KOPT-K1 (cell line): Measurements from ENCODE around the gene RTL1.

ENCODE experiments used
- H3K27ac ChIP-seq: fragments of 200-600 bp; sonication (generic); 2 replicates; pipeline ENCODE4 v1.5.1; 2016; ENCODE audit warnings: antibody characterized with exemption, mild to moderate bottlenecking, low read depth, low read length; ENCODE audit not compliant: poor library complexity, severe bottlenecking
- H3K36me3 ChIP-seq: fragments of 200-600 bp; sonication (generic); 2 replicates; pipeline ENCODE4 v1.5.1; 2017; ENCODE audit warnings: antibody characterized with exemption, mild to moderate bottlenecking, low read length, moderate library complexity; ENCODE audit not compliant: insufficient read depth
- H3K9me3 ChIP-seq: fragments of 200-600 bp; sonication (generic); 2 replicates; pipeline ENCODE4 v1.5.1; 2017; ENCODE audit warnings: antibody characterized with exemption, low read length, mild to moderate bottlenecking; ENCODE audit not compliant: insufficient read depth, poor library complexity, severe bottlenecking

Gene RTL1

DNA sequence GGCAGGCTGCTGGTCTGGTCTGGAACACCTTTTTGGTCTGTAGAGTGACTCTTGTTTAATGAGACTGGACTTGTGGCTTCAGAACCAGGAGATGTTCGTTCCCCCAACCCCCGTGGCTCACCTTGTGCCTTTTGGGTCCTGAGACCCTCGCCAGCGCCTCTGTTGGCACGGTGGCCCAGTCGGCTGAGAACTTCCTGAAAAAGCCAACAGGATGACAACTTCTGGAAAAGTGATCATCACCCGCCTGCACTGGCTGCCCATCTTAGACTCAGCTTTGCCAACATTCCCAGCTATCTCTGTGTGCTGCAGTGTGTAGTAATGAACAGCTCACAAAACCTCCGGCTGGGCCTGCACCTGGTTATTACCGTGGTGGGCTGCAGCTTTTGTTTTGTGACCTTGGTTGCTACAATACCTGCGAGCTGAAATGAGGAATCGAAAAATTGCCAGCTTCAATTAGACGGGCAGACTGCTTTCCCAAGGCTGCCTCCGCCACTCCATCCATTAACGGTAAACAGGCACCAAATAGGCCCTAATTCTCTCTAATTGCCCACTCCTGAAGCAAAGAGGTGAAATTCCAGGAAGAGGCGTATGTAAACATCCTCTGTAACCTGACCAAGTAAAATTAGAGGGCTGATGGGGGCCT lies 61.6 kb downstream of the RTL1 start:
- Histone ChIP-seq H3K27ac (no peak overlapping the region), H3K36me3 (no peaks in the 10 kb centered on the region), H3K9me3 (no peaks in the 10 kb centered on the region)

DNA sequence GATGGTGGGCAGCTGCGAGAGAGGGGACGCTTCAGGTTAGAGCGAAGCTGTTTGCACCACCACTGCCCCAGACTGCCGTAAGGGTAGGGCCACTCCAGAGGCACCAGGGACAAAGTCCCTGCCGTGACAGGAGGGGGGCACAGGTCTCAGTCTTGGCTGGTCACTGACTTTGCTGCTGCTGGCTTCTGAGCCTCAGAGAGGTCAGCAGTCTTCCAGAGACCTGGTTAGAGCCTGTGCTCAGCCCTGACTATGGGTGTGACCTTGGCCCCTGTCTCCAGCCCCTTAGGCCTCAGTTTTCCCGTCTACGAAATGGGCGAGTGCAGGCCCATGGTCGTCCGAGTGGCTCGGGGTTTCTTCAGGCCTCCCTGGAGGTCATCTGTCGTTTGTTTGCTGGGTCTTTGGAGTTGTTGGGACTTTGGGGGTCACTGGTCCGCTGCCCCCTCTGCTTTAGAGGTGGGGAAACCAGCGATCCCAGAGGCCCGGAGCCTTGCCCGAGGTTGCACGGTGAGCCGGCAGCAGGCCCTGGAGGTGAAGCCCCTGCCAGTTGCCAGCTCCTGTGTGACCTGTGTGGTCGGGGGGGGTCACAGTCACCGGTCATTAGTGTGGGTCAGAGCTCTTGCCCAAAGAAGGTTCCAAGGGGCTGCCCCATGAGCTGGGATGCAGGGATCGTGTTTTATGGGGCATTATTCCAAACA lies 62.3 kb downstream of the RTL1 start:
- Histone ChIP-seq H3K27ac (no peak overlapping the region), H3K9me3 (no peaks in the 10 kb centered on the region), H3K36me3 (no peaks in the 10 kb centered on the region)

DNA sequence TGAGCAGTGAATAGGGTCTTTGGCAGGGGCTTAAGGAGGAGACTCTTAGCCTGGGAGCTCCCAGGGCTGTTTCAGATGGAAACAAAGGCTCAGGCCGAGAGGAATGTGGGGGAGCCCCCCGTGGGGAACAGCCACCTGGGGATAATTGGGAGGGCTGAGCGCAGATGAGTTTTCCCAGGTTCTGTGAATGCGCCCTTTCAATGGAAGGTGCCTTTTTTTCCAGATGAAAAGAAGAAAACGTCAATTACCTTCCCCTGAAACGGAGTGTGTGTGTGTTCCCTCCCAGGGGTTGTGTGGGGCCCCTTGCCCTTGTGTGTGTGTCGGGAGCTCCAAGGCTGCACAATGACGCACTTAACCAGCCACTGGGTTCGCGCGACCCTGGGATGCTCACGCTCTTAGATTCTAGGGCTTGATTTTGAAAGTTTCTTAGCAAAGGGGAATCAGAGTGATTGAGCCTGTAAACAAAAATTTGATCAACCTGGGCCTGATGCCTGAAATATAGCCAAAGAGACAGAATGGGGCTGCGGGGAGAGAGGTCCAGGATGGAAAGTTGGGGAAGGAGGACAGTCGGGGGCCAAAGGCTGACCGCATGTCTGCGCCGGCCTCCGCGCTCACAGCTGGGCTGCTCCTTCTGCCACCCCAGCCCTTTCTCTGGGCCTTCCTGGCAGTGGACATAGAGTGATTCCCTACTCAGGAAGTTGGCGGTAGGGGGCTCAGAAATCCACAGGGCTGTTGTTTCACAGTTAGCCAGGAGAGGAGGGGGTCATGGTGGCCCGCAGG lies 63.0 kb downstream of the RTL1 start:
- Histone ChIP-seq H3K9me3 (no peaks in the 10 kb centered on the region), H3K36me3 (no peaks in the 10 kb centered on the region), H3K27ac (no peak overlapping the region)

DNA sequence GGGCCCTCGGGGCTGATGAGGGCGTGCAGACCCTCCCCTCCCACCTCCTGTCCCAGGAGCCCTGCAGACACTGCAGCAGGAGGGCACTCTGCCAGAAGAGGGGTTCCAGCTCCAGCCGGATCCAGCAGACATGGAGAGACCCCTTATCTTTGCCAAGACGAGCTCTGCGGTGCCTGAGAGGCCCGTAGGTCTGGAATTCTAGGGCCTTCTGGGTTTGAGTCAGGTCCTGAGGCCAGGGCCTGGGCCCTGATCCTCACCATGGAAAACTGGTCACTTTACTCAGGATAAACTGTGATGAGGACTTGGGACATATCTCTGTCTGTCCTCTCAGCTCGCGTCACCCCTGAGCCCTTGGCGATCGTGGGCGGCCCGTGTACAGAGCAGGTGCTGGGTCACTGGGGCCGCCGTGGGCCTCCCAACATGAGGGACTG lies 63.8 kb downstream of the RTL1 start:
- no peak overlapping the region for H3K27ac ChIP-seq

DNA sequence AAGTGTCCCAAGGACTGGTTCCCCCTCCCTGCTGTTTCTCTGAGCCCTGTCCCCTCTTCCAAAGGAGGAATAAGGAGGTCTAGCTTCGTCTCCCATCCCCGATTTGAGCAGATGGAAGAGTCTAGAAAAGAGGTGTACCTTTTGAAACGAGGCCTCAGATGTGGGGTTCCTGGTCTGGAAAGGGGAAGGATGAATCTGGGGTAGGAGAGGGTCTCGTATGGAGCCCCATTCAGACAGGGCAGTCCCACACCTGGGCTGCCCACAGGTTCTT lies 64.3 kb downstream of the RTL1 start:
- H3K9me3 ChIP-seq = no peaks in the 10 kb centered on the region
- no peaks in the 10 kb centered on the region for H3K36me3 ChIP-seq
- no peak overlapping the region for H3K27ac ChIP-seq

More for the DNA sequence above, 63.8 kb downstream of the RTL1 start:
- Histone ChIP-seq H3K36me3 (no peaks in the 10 kb centered on the region), H3K9me3 (no peaks in the 10 kb centered on the region)

DNA sequence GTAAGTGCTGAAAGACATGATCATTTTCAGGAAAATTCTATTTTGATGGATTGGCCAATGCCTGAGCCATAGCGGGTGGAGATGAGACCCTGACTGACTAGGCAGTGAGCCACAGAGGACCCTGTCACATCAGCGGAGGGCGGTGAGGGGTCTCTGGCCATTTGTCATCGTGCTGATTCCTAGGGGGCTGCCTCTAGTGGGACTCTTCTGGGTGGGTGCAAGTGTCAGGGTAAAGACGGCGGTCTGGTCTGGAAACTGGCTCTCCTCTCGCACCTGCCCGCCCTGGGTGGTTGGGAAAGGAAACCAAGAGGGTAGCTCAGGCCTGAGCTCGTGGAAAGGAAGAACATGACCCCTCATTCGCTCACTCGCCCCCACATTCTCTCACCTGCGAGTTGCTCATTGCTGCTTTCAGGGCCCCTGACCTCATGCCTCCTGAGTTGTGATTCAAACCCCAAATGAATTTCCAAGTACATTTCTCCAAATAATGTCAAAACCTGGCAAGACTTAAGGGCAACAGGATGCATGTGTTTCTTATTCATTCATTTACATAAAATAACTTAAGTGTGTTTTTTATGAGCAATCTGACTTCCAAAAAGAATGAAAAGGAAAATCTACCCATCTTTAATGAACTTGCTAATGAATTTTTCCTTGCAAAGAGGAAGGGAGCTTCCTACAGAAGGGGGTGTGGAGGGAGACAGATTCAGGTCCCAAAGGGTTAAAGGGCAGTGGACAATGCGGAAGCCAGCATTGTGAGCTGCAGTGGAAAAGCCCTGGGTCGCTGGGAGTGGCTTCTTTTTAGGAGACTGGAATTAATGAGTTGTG lies 64.8 kb downstream of the RTL1 start:
- Histone ChIP-seq H3K36me3 (no peaks in the 10 kb centered on the region), H3K27ac (no peak overlapping the region), H3K9me3 (no peaks in the 10 kb centered on the region)

DNA sequence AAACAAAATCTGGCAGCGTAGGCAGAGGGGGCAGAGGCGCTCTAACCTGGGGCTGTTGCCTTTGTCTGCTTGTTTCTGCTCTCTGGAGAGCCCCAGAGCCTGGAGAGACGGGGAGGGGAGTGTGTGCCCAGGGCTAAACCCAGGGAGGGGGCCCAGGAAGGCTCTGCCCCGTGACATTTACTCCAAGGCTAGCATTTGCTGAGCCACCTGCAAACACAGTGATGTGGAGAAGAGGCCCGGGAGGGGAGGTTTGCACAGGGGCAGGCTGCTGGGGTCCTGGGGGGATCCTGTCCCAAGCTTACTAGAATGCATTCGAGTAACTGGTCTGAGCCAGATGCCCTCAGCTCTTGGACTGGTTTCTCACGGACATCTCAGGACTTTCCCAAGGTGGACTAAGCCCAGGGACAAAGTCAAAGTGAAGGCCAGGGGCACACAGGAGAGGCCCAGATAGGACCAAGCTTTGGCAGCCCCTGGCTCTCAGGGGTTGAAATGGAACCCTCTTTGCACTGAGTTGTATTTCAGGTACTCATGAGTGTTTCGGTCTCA lies 65.6 kb downstream of the RTL1 start:
- H3K9me3 ChIP-seq = no peaks in the 10 kb centered on the region
- H3K27ac ChIP-seq = no peak overlapping the region
- H3K36me3 ChIP-seq = no peaks in the 10 kb centered on the region

DNA sequence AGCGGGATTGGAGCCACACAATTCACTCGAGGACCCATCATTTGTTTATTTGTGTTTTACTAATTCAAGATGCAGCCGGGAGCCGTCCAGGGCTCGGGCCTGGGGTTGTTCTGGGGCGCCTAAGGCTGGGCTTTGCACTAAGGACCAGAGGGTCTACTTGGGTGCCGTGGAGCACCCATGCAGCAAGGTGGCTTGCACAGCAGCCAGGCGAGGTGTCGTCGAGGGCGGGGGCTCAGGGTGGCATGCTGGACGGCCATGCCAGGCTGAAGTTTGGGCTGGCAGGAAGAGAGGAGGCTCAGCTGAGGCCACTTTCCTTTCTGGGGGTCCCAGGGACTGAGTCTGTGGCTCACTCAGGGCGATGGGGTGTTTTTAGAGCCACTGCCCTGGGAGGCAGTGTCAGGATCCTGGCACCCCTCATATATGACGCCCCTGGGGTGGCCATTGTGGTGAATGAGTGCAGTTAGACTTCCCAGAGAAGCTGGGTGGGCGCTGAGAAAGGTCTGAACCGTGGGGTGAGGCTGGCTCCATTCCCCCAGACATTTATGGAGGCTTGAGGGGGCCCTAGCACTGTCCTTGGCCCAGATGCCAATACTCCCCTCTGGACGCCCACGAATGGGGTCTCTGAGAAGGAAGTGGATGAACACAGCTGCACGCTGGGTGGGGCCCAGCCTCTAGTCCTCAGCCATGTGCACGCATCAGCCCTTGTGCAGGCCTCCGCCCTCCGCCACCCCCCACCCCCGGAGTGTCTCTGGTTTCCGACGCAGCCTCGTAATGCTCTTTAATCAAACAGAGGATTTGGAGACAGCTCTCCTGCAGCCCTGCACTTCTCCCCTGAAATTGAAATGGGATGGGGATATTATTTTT lies 66.3 kb downstream of the RTL1 start:
- Histone ChIP-seq H3K27ac (no peak overlapping the region), H3K9me3 (peaks cover 7% of the 10 kb centered on the region), H3K36me3 (no peaks in the 10 kb centered on the region)

DNA sequence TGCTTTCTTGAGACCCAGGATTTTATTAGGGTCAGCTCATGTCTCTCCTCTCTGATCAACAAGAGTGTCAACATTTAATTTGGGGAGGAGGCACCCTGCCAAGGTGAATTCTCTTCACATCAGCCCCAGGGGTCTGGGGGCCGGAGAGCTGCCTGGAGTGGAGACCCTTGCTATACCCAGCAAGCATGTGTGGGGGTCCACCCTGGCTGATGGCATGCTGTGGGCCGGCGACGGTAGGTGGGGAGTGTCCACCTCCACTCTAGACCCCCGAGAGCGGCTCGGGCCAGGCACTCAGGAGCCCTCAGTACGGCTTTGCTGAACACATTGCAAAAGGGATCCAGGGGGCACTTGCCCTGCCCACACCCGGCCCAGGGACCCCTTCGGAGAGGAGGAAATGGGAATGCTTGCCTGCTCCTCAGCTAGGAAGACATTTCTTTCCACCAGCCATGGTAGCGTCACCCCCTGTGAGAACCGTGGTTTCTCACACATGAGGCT lies 67.2 kb downstream of the RTL1 start:
- Histone ChIP-seq H3K36me3 (no peaks in the 10 kb centered on the region), H3K9me3 (peaks cover 7% of the 10 kb centered on the region), H3K27ac (no peak overlapping the region)

DNA sequence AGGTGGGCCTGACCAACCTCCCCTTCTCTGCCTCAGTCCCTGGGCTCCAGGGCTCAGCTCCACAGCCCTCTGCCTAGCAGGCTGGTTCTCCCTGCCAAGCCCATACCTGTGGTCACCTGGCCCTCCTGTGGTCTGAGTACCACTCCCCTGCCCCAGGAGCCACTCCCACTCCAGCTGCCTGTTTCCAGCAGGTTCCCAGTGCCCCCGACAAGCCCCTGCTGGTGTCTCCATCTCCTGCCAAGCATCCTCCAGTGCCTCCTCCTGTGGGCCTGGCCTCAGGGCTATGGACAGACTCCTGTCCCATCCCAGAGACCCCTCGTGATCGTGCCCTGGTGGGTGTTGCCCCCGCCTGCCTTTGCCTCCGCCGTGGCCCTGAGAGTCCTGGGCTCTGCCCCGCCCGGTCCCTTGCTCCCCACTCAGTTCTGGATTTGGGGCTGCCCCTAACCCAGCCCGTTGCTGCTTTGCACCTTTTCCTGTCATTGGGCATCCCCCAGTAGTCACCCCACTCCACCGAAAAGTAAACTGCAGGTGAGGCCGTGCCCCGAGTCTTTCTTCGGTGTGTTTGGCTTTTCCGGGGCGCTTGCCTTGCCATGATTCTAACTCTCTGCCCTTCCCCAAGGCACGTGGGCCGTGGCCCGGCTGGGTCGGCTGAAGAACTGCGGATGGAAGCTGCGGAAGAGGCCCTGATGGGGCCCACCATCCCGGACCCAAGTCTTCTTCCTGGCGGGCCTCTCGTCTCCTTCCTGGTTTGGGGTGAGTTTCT lies 67.8 kb downstream of the RTL1 start:
- H3K9me3 ChIP-seq = peaks cover 7% of the 10 kb centered on the region
- no peak overlapping the region for H3K27ac ChIP-seq
- no peaks in the 10 kb centered on the region for H3K36me3 ChIP-seq

DNA sequence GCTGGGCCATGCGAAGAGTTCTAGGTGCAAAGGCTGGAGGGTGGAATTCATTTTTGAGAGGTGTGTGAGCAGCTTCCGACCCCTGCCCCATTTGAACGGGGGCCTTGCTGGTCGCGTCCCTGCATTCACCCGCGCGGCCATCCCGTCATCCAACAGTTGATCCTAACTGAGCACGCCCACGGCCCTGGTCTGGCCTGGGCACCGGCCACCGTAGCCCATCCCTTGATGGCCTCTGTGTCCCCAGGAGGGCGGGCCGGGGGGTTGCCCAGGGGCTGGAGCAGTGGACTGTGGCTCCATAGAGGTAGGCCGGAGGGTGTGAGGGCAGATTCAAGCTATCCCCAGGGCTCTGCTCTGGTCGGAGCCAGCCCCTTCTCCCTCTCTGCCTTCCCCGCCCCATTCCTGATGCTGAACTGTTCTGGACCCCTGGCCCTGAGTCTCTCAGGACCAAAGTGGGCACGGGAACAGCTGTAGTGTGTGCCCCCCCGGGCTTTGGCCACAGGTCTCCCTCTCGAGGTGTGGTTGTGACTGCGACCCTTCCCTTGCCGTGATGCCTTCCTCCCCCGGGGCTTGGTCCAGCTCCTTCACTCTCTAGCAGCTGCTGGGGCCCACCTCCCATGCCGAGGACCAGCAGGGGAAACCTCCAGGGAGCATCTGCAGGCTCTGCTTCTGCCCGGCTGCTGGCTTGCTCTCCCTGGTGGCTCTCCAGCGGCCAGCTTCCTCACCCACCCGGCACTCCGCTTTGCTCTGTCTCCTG lies 68.6 kb downstream of the RTL1 start:
- Histone ChIP-seq H3K36me3 (no peaks in the 10 kb centered on the region), H3K9me3 (peaks cover 7% of the 10 kb centered on the region), H3K27ac (no peak overlapping the region)

DNA sequence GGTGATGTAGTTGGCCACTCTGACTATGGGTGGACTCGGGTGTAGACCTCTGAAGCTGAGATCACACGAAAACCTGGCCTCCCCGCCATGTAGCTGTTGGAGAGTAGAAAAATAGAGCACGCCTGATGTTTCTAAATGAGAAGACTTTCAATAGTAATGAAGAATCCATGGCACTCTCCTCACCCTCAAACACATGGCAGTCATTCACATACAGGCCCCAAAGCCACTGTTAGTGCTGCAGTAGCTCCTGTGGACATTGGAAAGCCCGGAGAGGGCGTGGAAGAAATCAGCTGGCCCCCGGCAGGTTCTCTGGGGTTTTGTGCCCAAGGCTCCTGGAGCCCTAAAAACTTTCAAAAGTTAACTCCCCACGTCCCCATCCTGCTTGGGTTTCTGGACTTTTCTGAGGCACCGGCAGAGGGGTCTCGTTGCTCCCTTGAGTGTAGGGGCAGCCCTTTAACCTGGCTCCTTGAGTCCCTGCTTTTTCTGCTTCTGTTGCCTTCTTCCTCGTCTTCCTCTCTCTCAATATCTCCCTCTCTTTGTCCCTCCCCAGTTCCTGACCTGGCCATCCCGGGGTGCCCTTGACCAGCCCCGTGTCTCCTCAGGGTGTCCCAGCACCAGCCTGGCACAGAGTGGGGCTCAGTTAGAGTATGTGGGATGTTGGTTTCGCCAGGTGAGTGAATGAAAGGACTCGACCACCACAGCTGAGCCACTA lies 69.3 kb downstream of the RTL1 start:
- H3K27ac ChIP-seq = no peak overlapping the region

More for the DNA sequence above, 69.3 kb downstream of the RTL1 start:
- H3K9me3 ChIP-seq = peaks cover 7% of the 10 kb centered on the region
- H3K36me3 ChIP-seq = no peaks in the 10 kb centered on the region
